GM18520 (cell line): ENCODE measurements around the gene RNF135.
"Not testable (repeated sequence)": the region's sequence is repeated elsewhere in the genome, so short reads cannot be mapped to it uniquely, and the experiment has no call there.

Experiments used
- ATAC-seq: cut with Tn5 transposase; IDR thresholded peaks from one replicate; pipeline ENCODE4 v1.9.1; 2021; ENCODE audit not compliant: unreplicated experiment

Gene RNF135

GRCh38 chr17:30954046-30954830 lies 16.6 kb upstream of the RNF135 start:
- ATAC-seq, result no peak

GRCh38 chr17:30956764-30957374 lies 14.0 kb upstream of the RNF135 start:
- no peak for ATAC-seq

- ATAC-seq, result no peak
Measured at GRCh38 chr17:30957741-30958140, 13.1 kb upstream of the RNF135 start.

GRCh38 chr17:30958187-30958586 lies 12.7 kb upstream of the RNF135 start:
- no peak for ATAC-seq

GRCh38 chr17:30961209-30962188 lies 9.3 kb upstream of the RNF135 start:
- peak; percentile 64 for ATAC-seq

GRCh38 chr17:30964312-30964711 lies 6.5 kb upstream of the RNF135 start:
- not testable (repeated sequence) for ATAC-seq

GRCh38 chr17:30964876-30965275 lies 6.0 kb upstream of the RNF135 start:
- no peak for ATAC-seq

GRCh38 chr17:30965686-30966085 lies 5.2 kb upstream of the RNF135 start:
- ATAC-seq, result no peak

GRCh38 chr17:30967911-30968310 lies 2.9 kb upstream of the RNF135 start:
- not testable (repeated sequence) for ATAC-seq

GRCh38 chr17:30969989-30970830 lies 629 bp upstream of the RNF135 start:
- no peak for ATAC-seq

GRCh38 chr17:30975042-30975820 lies 4.4 kb downstream of the RNF135 start:
- ATAC-seq, result no peak

- not testable (repeated sequence) for ATAC-seq
Measured at GRCh38 chr17:30979919-30980318, 9.1 kb downstream of the RNF135 start.

- ATAC-seq, result no peak
Measured at GRCh38 chr17:30981531-30982519, 11.0 kb downstream of the RNF135 start.

GRCh38 chr17:30982855-30983254 lies 12.0 kb downstream of the RNF135 start:
- ATAC-seq, result no peak

- no peak for ATAC-seq
Measured at GRCh38 chr17:30990458-30990857, 19.6 kb downstream of the RNF135 start.

GRCh38 chr17:30992551-30992950 lies 21.7 kb downstream of the RNF135 start:
- no peak for ATAC-seq

GRCh38 chr17:30995347-30995746 lies 24.5 kb downstream of the RNF135 start:
- ATAC-seq, result no peak

- no peak for ATAC-seq
Measured at GRCh38 chr17:30996486-30996885, 25.6 kb downstream of the RNF135 start.

- no peak for ATAC-seq
Measured at GRCh38 chr17:30997270-30997669, 26.4 kb downstream of the RNF135 start.
